Vagina (tissue), 2 donors: ENCODE measurements around the gene ZFHX3.

Experiments used
- POLR2A ChIP-seq, 2 donors: fragments of 450-650 bp; IDR thresholded peaks; one replicate each; pipeline ENCODE4 v1.6.1; 2017; ENCODE audit warnings: antibody characterized with exemption in 2 of 2, mild to moderate bottlenecking in 2 of 2, moderate library complexity in 2 of 2
- POLR2AphosphoS5 ChIP-seq, 2 donors: sonication (generic); formaldehyde crosslinking; IDR thresholded peaks; one replicate each; pipeline ENCODE4 v1.9.0; 2017; ENCODE audit warnings: antibody characterized with exemption in 2 of 2, mild to moderate bottlenecking in 2 of 2, low read depth in 1 of 2; ENCODE audit not compliant: insufficient read depth in 1 of 2
- TF ChIP-seq, protein P1 (sequence below), 3 experiments: fragments of 450-650 bp in 2 of 3; fragments of 200-600 bp in 1 of 3; sonication (generic) in 1 of 3; IDR thresholded peaks; one replicate each; pipeline ENCODE4 v1.5.1; 2017 to 2019; ENCODE audit warnings: antibody characterized with exemption in 3 of 3, mild to moderate bottlenecking in 2 of 3, moderate library complexity in 2 of 3

DNA sequence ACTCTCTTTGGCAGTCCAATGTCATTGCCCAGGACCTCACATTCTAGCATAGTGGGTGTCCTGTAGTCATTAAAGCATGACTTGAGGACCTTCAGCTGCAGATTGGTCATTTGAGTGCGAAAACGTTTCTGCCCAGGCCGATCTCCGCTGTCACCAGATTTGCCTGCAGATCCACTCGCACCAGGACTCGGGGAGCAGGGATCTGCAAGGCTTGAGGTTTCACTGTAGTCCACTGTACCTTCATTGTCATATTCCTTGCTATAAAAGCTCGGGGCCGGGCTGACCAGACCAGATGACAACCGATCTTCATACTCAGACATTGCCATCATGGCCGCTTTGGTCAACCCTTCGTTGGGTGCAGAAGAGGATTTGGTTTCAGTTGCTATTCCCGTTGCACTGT lies 254.2 kb downstream of the ZFHX3 start:
- no peak for TF ChIP-seq POLR2AphosphoS5 (IDR thresholded peaks at IDR 0.05; ENCODE audit: insufficient read depth in 1 of 2, low read depth in 1 of 2)
- TF ChIP-seq, protein P1, sequence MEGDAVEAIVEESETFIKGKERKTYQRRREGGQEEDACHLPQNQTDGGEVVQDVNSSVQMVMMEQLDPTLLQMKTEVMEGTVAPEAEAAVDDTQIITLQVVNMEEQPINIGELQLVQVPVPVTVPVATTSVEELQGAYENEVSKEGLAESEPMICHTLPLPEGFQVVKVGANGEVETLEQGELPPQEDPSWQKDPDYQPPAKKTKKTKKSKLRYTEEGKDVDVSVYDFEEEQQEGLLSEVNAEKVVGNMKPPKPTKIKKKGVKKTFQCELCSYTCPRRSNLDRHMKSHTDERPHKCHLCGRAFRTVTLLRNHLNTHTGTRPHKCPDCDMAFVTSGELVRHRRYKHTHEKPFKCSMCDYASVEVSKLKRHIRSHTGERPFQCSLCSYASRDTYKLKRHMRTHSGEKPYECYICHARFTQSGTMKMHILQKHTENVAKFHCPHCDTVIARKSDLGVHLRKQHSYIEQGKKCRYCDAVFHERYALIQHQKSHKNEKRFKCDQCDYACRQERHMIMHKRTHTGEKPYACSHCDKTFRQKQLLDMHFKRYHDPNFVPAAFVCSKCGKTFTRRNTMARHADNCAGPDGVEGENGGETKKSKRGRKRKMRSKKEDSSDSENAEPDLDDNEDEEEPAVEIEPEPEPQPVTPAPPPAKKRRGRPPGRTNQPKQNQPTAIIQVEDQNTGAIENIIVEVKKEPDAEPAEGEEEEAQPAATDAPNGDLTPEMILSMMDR (IDR thresholded peaks at IDR 0.05): no peak
- TF ChIP-seq POLR2A (IDR thresholded peaks at IDR 0.05): no peak
